PC-9 (cell line): ENCODE measurements around the gene TBX15. TPM values are rescaled to one million over a fixed set of nuclear protein-coding genes. Genes with fewer than 3 reads are reported as not detected.

Experiments
- BruUV-seq: library from RNA; stranded (reverse); fragments of 400-500 nt; replicated peaks from 2 replicates; lab custom pipeline; 2021; lab: Mats Ljungman, UMichigan
- CTCF ChIA-PET: fragments of 300-600 bp; sonication (Branson Sonifier 250); formaldehyde crosslinking; loops from one replicate; lab custom pipeline; 2022; ENCODE audit warnings: antibody characterized with exemption; lab: Charles Lee
- POLR2A ChIA-PET: fragments of 300-600 bp; sonication (Branson Sonifier 250); formaldehyde crosslinking; loops from one replicate; lab custom pipeline; 2022; ENCODE audit warnings: antibody characterized with exemption; ENCODE audit not compliant: unreplicated experiment; lab: Charles Lee
- DNase-seq, 2 experiments: peaks; one replicate each; pipeline versions ENCODE4 v3.0.0 to v3.0.0-alpha.2; 2015 to 2022; ENCODE audit warnings: mixed read lengths in 1 of 2
- H2AFZ ChIP-seq: fragments of 200-600 bp; sonication (generic); 2 replicates; pipeline ENCODE4 v1.8.1; 2017; ENCODE audit warnings: antibody characterized with exemption
- H3F3A ChIP-seq: fragments of 200-600 bp; sonication (generic); 2 replicates; pipeline ENCODE4 v1.8.1; 2017; ENCODE audit warnings: antibody characterized with exemption, mild to moderate bottlenecking, low read depth; ENCODE audit not compliant: insufficient read depth
- H3K27ac ChIP-seq: fragments of 200-600 bp; sonication (generic); 2 replicates; pipeline ENCODE4 v1.6.1; 2016; ENCODE audit warnings: mixed run types
- H3K27me3 ChIP-seq: fragments of 200-600 bp; sonication (generic); 2 replicates; pipeline ENCODE4 v1.6.1; 2016; ENCODE audit warnings: low read depth, mixed run types; ENCODE audit not compliant: insufficient read depth
- H3K36me3 ChIP-seq: fragments of 200-600 bp; sonication (generic); 2 replicates; pipeline ENCODE4 v1.6.1; 2016; ENCODE audit warnings: low read depth, mixed run types
- H3K4me1 ChIP-seq: fragments of 200-600 bp; sonication (generic); replicated peaks from 2 replicates; pipeline ENCODE4 v1.6.1; 2016; ENCODE audit warnings: mixed run types; ENCODE audit not compliant: insufficient read depth
- H3K4me2 ChIP-seq: fragments of 200-600 bp; sonication (generic); 2 replicates; pipeline ENCODE4 v1.6.1; 2017; ENCODE audit warnings: mixed run types
- H3K4me3 ChIP-seq: fragments of 200-600 bp; sonication (generic); 2 replicates; pipeline ENCODE4 v1.6.1; 2016; ENCODE audit warnings: mixed run types
- H3K79me2 ChIP-seq: fragments of 200-600 bp; sonication (generic); 2 replicates; pipeline ENCODE4 v1.6.1; 2017; ENCODE audit warnings: low read depth, mixed run types
- H3K9me2 ChIP-seq: fragments of 200-600 bp; sonication (generic); 2 replicates; pipeline ENCODE4 v1.8.1; 2017; ENCODE audit warnings: mild to moderate bottlenecking; ENCODE audit not compliant: insufficient read depth
- H3K9me3 ChIP-seq: fragments of 200-600 bp; sonication (generic); 2 replicates; pipeline ENCODE4 v1.8.1; 2016; ENCODE audit warnings: low read depth; ENCODE audit not compliant: insufficient read depth
- H4K20me1 ChIP-seq: fragments of 200-600 bp; sonication (generic); 2 replicates; pipeline ENCODE4 v1.8.1; 2017; ENCODE audit not compliant: insufficient read depth
- EZH2 ChIP-seq: fragments of 200-600 bp; sonication (generic); IDR thresholded peaks from 2 replicates; pipeline ENCODE4 v1.8.0; 2017; ENCODE audit warnings: antibody characterized with exemption, low read depth
- intact Hi-C: fragments of 100-400 bp; cut with micrococcal nuclease; formaldehyde crosslinking; loops from one replicate; pipeline ENCODE4 v1.10.0; 2022; ENCODE audit not compliant: unreplicated experiment
- total RNA-seq: library from RNA; stranded (reverse); gene quantifications from 2 replicates; pipeline ENCODE4 v1.2.3, GENCODE V29; 2021
- TF ChIP-seq, protein P1 (sequence below): fragments of 200-600 bp; sonication (generic); conservative IDR thresholded peaks from 2 replicates; pipeline ENCODE4 v1.6.1; 2017; ENCODE audit warnings: mixed run types, antibody characterized with exemption, mild to moderate bottlenecking, moderate library complexity

Gene TBX15
- total RNA-seq, 1 experiment from 2014 or later, result not detected

DNA sequence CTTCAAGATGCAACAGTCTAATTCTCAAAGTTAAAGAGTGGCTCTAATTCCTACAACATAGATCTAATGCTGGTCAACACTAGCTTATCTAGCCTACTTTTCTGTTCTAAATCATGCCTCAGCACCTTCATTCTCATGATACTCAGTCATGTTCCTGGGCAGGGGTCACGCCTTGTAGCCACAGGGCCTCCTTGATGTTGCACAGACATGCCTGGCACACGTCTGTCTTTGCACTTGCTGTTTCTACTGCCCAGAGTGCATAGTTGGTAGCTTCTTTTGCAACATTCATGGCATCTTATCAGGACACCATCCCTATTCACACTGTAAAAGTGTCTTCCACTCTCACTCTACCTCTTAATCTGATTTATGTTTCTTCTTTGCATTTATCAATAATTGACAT lies 76.6 kb downstream of the TBX15 start:
- H3K9me2 ChIP-seq, result no peaks in the 10 kb centered on the region
- H3K4me2 ChIP-seq, result no peak overlapping the region
- H3K36me3 ChIP-seq, result no peaks in the 10 kb centered on the region
- no peak for DNase-seq
- BruUV-seq, result no TSS peak
- H3K9me3 ChIP-seq, result no peaks in the 10 kb centered on the region
- H3K27ac ChIP-seq, result no peak overlapping the region
- intact Hi-C loops, result no loop called here
- no peaks in the 10 kb centered on the region for H3F3A ChIP-seq
- peaks cover 10% of the 10 kb centered on the region; the same call in 1 of the 2 replicates for H3K27me3 ChIP-seq
- H2AFZ ChIP-seq, result no peak overlapping the region
- 0 out of 2 replicates have a peak, but pooled peaks cover 5% of the 10 kb centered on the region for H4K20me1 ChIP-seq
- no peak for TF ChIP-seq EZH2
- TF ChIP-seq, protein P1, sequence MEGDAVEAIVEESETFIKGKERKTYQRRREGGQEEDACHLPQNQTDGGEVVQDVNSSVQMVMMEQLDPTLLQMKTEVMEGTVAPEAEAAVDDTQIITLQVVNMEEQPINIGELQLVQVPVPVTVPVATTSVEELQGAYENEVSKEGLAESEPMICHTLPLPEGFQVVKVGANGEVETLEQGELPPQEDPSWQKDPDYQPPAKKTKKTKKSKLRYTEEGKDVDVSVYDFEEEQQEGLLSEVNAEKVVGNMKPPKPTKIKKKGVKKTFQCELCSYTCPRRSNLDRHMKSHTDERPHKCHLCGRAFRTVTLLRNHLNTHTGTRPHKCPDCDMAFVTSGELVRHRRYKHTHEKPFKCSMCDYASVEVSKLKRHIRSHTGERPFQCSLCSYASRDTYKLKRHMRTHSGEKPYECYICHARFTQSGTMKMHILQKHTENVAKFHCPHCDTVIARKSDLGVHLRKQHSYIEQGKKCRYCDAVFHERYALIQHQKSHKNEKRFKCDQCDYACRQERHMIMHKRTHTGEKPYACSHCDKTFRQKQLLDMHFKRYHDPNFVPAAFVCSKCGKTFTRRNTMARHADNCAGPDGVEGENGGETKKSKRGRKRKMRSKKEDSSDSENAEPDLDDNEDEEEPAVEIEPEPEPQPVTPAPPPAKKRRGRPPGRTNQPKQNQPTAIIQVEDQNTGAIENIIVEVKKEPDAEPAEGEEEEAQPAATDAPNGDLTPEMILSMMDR, result no peak
- H3K4me3 ChIP-seq, result no peak overlapping the region
- no peaks in the 10 kb centered on the region for H3K4me1 ChIP-seq
- no peaks in the 10 kb centered on the region for H3K79me2 ChIP-seq
- ChIA-PET POLR2A (no interaction called here), CTCF (no interaction called here)

DNA sequence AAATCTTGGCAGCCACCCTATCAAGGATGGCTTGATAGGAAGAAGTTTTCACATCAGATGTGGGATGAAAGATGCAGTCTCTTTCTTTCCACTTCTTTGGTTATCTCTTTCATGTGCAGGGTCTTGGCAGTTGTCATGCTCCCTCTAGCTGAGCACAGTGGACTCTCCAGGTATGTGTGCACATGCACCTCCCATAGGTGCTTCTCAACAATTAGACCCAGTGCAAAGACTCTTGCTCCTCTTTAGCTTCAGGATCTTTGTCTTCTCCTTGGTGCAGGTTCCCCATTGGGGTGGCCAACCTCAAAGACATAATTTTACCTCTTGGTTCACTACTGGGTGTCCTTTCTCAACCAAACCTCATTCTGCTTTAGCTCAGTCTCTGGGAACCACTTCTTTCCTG lies 80.7 kb downstream of the TBX15 start:
- no peaks in the 10 kb centered on the region for H3K9me2 ChIP-seq
- intact Hi-C loops, result no loop called here

DNA sequence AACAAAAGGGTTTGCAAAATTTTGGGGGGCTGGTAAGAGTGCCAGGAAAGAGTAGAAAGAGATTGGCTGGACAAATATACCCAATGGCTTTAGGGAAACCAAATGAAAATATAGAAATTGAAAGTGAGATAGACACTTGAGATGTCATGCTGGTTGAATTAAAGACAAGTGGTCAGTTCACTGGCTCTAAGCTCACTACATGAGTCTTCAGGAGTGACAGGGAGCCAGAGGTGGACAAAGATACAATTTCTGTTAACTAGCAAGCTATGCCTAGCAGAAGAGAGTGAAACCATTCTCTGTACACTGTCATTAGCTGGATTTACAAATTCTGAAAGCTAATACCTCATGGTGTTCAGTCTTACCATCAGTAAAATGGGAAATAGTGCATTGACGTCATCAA lies 82.5 kb downstream of the TBX15 start:
- no TSS peak for BruUV-seq
- no peak overlapping the region for H3K4me2 ChIP-seq
- no peak for TF ChIP-seq EZH2
- TF ChIP-seq, protein P1, result no peak
- no peaks in the 10 kb centered on the region for H3K4me1 ChIP-seq
- ChIA-PET POLR2A (no interaction called here), CTCF (no interaction called here)
- H3K4me3 ChIP-seq, result no peak overlapping the region
- no peak overlapping the region for H3K27ac ChIP-seq
- no peaks in the 10 kb centered on the region for H3K9me3 ChIP-seq
- intact Hi-C loops, result no loop called here
- H3K27me3 ChIP-seq, result peaks cover 2% of the 10 kb centered on the region; the same call in 1 of the 2 replicates
- no peak for DNase-seq
- H3K36me3 ChIP-seq, result no peaks in the 10 kb centered on the region
- no peaks in the 10 kb centered on the region for H4K20me1 ChIP-seq
- no peak overlapping the region for H2AFZ ChIP-seq
- no peaks in the 10 kb centered on the region for H3K79me2 ChIP-seq
- no peaks in the 10 kb centered on the region for H3F3A ChIP-seq
- no peaks in the 10 kb centered on the region for H3K9me2 ChIP-seq

More for the DNA sequence above, 80.7 kb downstream of the TBX15 start:
- no peak overlapping the region for H3K27ac ChIP-seq
- H2AFZ ChIP-seq, result no peak overlapping the region
- no peak overlapping the region for H3K4me2 ChIP-seq
- H3K9me3 ChIP-seq, result no peaks in the 10 kb centered on the region
- no peaks in the 10 kb centered on the region for H3K79me2 ChIP-seq
- H4K20me1 ChIP-seq, result 0 out of 2 replicates have a peak, but pooled peaks cover 5% of the 10 kb centered on the region
- ChIA-PET CTCF (no interaction called here), POLR2A (no interaction called here)
- no TSS peak for BruUV-seq
- H3K36me3 ChIP-seq, result no peaks in the 10 kb centered on the region
- no peaks in the 10 kb centered on the region for H3K4me1 ChIP-seq
- TF ChIP-seq, protein P1, result no peak
- peaks cover 10% of the 10 kb centered on the region; the same call in 1 of the 2 replicates for H3K27me3 ChIP-seq
- no peaks in the 10 kb centered on the region for H3F3A ChIP-seq
- no peak overlapping the region for H3K4me3 ChIP-seq
- no peak for DNase-seq
